NCI-H1436 (cell line): ENCODE results near the gene SLC27A2.
A peak's percentile ranks its signal among the peaks of the same experiment; 100 is the strongest.
"Not testable (repeated sequence)": the region's sequence is repeated elsewhere in the genome, so short reads cannot be mapped to it uniquely, and the experiment has no call there.

Source experiments
- DNase-seq: peaks from one replicate; lab custom pipeline; 2025; lab: John Stamatoyannopoulos, UW

Gene SLC27A2

DNA sequence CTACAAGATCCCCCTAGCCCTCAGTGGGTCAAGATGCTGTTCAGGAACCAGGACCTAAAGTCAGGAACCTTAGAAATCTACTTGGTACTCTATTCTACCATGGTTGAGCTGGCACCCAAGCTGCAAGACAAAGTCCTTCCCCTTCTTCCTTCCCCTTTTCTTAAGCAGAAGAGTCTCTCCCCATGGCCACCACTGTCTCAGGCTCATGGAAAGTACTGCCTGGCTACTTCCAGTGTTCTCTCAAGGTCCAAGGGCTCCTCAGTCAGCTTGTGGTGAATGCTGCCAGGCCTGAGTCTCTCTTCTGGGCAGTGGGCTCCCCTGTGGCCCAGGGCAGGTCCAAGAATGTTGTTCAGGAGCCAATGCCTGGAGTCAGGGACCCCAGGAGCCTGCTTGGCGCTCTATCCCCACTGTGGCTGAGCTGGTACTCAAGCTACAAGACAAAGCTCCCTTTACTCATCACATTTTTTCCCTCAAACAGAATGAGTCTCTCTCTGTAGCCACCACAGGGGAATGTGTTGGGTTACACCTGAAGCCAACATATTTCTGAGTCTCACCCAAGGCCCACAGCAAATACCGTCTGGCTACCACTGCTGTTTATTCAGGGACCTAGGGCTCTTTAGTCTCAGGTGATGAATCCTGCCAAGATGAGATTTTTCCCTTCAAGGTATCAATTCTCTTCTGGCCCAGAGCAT, 18.1 kb upstream of the SLC27A2 start:
- DNase-seq = no peak

DNA sequence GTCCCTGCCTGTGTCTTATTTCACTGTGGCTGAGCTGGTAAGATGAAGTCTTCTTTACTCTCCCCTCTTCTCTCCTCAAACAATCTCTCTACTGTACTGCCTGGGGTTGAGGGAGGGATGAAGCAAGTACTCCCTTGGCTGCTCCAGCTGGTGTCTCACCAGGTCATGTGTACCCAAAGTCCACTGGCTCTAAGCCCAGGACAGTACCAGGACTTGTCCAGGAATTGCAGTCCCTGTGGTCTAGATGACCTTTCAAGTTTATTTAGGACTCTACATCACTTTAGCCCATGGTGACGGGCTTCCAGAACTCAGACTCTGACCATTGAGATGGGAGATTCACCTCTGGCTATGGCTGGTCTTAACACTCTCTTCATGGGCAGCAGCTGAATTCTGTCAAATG, 17.5 kb upstream of the SLC27A2 start:
- no peak for DNase-seq

DNA sequence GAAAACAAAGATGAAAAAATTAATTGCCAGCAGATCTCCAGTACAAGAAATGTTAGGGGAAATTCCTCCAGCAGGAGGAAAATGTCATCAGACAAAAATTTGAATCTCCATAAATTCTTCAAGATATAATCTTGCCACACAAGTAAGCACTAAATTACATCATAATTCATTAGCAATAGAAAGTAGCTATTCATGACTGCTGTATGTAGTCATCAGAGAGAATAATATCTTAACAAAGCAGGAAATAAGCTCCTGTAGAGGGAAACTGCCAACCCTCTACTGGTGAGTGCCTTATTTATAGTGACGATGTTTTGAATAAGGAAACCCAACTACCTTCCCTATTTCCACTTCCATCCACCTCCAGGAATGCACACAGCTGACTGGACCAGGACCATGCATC, 15.8 kb upstream of the SLC27A2 start:
- no peak for DNase-seq

DNA sequence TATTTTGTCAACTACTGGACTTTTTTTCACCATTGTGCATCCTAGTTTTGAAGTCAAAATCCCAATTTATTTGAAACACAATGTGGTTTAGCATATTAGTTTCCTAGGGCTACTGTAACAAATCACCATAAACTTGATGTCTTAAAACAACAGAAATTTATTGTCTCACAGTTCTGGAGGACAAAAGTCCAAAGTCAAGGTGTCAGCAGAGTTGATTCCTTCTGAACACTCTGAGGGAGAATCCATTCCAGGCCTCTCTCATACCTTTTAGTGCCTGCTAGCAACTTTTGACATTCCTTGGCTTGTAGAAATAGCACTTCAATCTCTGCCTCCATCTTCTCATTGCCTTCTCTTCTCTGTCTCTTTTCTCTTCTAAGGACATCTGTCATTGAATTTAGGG, 14.9 kb upstream of the SLC27A2 start:
- DNase-seq = no peak

- DNase-seq = no peak
Observed at GRCh38 chr15:50168379-50168778, 13.6 kb upstream of the SLC27A2 start.

DNA sequence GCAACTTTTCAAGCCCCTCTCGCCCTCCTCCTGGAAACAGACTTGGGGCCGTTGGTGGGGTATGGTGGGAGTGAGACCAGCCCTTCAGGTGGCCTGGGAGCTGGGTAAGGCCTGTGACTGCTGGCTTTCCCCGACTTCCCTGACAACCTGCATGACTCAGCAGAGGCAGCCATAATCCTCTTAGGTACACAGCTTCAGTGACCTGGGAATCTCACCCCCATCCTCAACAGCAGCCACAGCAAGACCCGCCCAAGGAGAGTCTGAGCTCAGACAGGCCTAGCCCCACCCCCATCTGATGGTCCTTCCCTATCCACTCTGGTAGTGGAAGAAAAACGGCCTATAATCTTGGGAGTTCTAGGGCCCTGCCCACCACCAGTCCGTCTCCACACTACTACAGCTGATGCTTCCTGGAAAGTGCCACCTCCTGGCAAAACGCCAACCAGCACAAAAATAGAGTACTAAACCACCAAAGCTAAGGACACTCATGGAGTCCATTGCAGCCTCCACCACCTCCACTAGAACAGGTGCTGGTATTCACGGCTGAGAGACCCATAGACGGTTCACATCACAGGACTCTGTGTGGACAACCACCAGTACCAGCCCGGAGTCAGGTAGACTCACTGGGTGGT, 13.1 kb upstream of the SLC27A2 start:
- DNase-seq = no peak

GRCh38 chr15:50172360-50172895, 9.6 kb upstream of the SLC27A2 start:
- DNase-seq = not testable (repeated sequence)

DNA sequence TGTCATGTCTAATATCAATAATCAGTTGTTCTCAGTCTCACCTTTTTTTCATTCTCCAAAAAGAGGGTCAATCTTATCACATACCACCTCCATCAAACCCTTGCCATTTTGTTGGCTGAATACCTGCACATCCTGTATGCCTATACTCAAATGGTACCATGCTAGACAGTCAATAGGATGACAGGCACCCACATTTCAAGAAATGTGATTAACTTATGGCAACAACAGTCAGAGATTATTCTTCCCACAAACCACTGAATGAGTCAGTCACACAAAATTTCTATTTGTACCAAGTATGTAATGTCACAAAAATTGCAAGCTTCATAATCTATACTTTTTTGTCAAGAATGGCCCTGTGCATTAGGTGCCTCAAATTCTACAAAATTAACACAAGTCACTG, 5.1 kb upstream of the SLC27A2 start:
- no peak for DNase-seq

GRCh38 chr15:50180091-50180490, 1.9 kb upstream of the SLC27A2 start:
- DNase-seq = no peak

DNA sequence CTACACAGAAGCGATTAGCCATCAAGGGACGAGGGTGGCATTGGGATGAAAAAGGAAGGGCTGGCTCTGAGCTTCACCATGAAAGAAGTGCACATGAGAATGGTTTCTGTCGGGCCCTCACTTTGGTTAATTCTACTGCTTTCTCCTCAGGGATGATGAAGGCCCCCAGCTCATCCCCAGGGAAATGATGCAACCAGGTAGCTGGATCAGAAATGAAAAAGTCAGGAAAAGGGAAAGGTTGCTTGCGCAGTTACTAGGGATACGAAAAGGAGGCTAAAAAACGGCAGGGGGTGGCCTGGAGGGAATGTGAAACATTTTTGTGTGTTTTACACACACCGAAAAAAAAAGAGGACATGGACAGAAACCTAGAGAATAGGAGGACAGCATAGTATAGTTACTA, 1.4 kb upstream of the SLC27A2 start:
- DNase-seq = no peak

DNA sequence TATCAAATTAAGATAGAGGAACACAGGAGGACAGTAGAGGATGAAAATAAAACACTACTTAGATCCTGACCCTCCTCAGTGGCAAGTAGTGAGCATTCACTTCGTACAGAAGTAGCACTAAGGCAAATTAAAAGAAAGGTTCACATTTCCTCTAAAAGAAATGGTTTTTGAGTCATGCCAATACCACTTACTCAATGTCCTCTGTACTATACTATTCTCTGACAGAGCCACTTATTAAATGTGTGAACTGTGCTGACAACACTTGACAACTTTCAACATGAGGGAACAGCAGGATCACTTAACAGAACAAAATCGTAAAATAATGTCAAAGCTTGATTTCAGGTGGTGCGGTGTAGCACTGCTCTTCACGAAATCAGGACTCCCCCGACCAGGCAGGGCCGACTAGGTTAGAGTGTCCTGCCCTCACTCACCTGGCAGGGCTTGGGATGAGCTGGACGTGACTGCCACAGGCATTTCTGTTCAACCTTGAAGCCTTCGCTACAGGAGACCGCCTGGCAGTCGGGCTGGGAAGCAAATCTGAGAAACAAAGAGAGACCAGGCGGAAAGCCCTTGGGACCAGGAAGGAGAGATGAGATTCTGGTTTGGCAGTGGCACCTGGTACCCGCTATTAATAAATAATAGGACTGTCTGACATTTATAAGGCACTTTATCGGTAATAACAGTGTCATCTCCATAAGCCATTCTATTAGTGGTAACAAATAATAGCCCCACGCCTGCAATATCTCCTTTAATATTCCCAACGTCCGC, 611 bp upstream of the SLC27A2 start:
- DNase-seq = no peak

- peak; percentile 43 for DNase-seq
Observed at GRCh38 chr15:50182219-50183013, 420 bp downstream of the SLC27A2 start.

- DNase-seq = no peak
Observed at GRCh38 chr15:50183112-50183794, 1.3 kb downstream of the SLC27A2 start.

DNA sequence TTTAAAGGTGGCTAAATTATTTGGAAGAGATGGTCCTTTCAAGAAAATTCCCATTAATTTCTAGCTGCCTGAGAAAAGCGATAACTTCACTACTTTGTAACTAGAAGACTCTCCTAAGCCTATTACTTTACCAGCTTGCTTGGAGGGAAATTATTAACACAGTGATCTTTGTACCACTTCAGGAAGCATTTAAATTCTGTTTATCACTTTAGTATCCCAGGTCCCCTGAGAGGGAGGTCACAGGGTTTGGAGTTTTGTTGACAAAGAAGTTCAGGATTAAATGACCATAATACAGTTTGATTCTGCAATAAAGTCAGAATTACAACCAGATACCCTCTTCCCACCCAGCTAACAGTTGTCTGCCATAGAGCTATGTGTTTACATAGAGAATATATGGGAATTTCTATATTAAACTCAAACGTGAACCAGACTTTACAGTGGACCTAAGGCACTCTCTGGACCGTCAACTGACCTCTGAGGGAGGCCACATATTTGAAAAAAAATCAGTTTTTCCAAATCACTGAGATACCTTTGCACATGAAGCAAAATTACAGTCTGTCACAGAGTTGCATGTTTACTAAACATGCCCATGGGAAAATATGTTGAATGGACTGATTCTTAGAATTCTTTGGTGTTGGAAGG, 3.0 kb downstream of the SLC27A2 start:
- no peak for DNase-seq

DNA sequence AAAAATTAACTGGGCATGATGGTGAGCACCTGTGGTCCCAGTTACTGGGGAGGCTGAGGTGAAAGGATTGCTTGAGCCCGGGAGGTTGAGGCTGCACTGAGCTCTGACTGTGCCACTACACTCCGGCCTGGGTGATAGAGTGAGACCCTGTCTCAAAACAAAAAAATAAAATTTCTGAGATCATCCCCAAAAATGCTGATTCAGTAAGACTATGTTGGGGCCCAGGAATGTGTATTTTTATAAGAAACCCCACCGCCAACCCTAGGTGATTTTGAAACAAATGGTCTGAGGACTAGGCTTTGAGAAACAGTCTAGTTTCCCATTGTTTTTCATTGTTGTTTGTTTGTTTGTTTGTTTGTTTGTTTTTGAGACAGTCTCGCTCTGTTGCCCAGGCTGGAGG, 4.1 kb downstream of the SLC27A2 start:
- DNase-seq = no peak

DNA sequence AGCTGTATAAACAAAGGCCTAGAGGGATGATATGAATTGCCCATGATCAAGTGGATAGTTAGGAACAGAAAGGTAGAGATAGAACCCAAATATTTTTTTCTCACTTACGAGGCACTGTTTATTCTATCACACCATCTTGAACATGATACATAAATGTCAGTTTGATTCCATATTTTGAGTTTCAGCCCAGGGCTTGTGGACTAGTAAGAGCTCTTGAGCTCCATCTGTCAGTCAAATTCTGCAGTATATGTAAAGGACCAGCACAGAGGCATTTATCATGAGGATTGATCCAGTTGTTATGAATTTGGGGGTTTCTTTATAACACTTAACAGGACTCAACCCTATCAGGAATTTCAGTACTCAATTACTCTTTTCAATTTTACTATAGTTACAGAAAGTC, 4.8 kb downstream of the SLC27A2 start:
- no peak for DNase-seq

- DNase-seq = no peak
Observed at GRCh38 chr15:50187525-50187924, 5.5 kb downstream of the SLC27A2 start.

GRCh38 chr15:50187997-50188396, 6.0 kb downstream of the SLC27A2 start:
- no peak for DNase-seq

DNA sequence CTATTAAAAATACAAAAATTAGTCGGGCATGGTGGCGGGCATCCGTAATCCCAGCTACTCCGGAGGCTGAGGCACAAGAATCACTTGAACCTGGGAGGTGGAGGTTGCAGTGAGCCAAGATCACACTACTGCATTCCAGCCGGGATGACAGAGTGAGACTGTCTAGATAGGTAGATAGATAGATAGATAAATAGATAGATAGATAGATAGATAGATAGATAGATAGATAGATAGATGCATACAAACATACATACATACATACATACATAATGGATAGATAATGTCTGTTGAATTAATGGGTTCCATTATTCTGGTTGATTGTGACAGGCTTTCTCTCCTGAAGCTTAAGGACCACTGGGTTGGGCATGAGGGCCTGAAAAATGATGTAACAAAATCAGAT, 6.8 kb downstream of the SLC27A2 start:
- DNase-seq = not testable (repeated sequence)

GRCh38 chr15:50189633-50190032, 7.6 kb downstream of the SLC27A2 start:
- DNase-seq = no peak

DNA sequence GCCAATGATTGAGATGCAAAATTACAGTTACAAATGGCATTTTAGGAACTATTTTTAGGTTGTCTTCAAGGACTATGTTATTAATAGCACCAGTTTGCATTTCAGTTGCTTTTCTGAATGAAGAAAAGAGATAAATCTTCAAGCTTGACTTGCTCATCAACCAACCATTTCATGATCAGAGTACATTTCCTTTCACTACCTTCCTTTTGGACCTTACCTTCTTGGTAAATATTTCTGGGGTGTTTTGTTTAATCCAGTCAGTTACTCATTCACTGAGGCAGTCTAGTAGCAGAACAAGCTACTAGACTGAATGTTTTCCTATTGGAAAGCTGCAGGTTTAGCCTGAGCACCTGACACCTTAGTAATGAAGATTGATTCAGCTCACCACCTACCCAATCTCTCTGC, 8.2 kb downstream of the SLC27A2 start:
- DNase-seq = no peak
